CD14-positive monocyte (primary cell): Measurements from ENCODE around the gene TBX2. TPM values are rescaled to one million over a fixed set of nuclear protein-coding genes. Genes with fewer than 3 reads are reported as not detected.
A peak's percentile ranks its signal among the peaks of the same experiment; 100 is the strongest.

Source experiments
- DNase-seq, 3 donors: peaks; one replicate each; pipeline ENCODE4 v3.0.0-alpha.2; 2011 to 2022
- H2AFZ ChIP-seq: 2 replicates; pipeline ENCODE4 v1.6.0; 2012; ENCODE audit warnings: mild to moderate bottlenecking, low read depth, low read length, inconsistent platforms; ENCODE audit not compliant: insufficient read depth, poor library complexity, severe bottlenecking
- H3K27ac ChIP-seq, 2 donors: 1 replicate in 1 of 2; 2 replicates in 1 of 2; pipeline ENCODE4 v1.5.1; 2012 to 2013; ENCODE audit warnings: low read length in 2 of 2, control low read depth in 1 of 2, inconsistent platforms in 1 of 2, low read depth in 1 of 2, mild to moderate bottlenecking in 1 of 2
- H3K27me3 ChIP-seq, 2 donors: one replicate each; pipeline versions ENCODE4 v1.6.0 to v1.6.1; 2011 to 2013; ENCODE audit warnings: low read length in 2 of 2; ENCODE audit not compliant: control insufficient read depth in 2 of 2, insufficient read depth in 2 of 2
- H3K36me3 ChIP-seq, 2 donors: replicated peaks in 1 of 2; 1 replicate in 1 of 2; 2 replicates in 1 of 2; pipeline versions ENCODE4 v1.5.1 to v1.6.1; 2012 to 2013; ENCODE audit warnings: low read length in 2 of 2, control low read depth in 1 of 2, inconsistent platforms in 1 of 2, mild to moderate bottlenecking in 1 of 2; ENCODE audit not compliant: insufficient read depth in 2 of 2, control insufficient read depth in 1 of 2
- H3K4me1 ChIP-seq, 2 donors: 1 replicate in 1 of 2; 2 replicates in 1 of 2; pipeline versions ENCODE4 v1.5.1 to v1.6.1; 2012 to 2013; ENCODE audit warnings: low read length in 2 of 2, control low read depth in 1 of 2, inconsistent platforms in 1 of 2, mild to moderate bottlenecking in 1 of 2, moderate library complexity in 1 of 2; ENCODE audit not compliant: insufficient read depth in 2 of 2, control insufficient read depth in 1 of 2
- H3K4me2 ChIP-seq: replicated peaks from 2 replicates; pipeline ENCODE3; 2012; ENCODE audit warnings: low read length, moderate library complexity, mild to moderate bottlenecking; ENCODE audit not compliant: poor library complexity, severe bottlenecking; ENCODE audit errors: extremely low read depth
- H3K4me3 ChIP-seq, 3 experiments: fragments of 200-600 bp in 1 of 3; sonication (generic) in 1 of 3; replicated peaks in 1 of 3; 1 replicate in 2 of 3; 2 replicates in 1 of 3; pipeline ENCODE4 v1.5.1; 2011 to 2013; ENCODE audit warnings: low read length in 3 of 3, mild to moderate bottlenecking in 3 of 3, control low read depth in 2 of 3, low read depth in 2 of 3, inconsistent platforms in 1 of 3, moderate library complexity in 1 of 3
- H3K79me2 ChIP-seq: 2 replicates; pipeline ENCODE4 v1.6.0; 2012; ENCODE audit warnings: mild to moderate bottlenecking, control low read depth, inconsistent platforms, low read length, moderate library complexity; ENCODE audit not compliant: insufficient read depth
- H3K9ac ChIP-seq: 2 replicates; pipeline ENCODE4 v1.6.0; 2017; ENCODE audit warnings: low read length, mild to moderate bottlenecking; ENCODE audit not compliant: insufficient read depth, poor library complexity, severe bottlenecking
- H3K9me3 ChIP-seq, 2 donors: replicated peaks in 1 of 2; 1 replicate in 1 of 2; 2 replicates in 1 of 2; pipeline versions ENCODE4 v1.5.1 to v1.6.1; 2012 to 2013; ENCODE audit warnings: low read length in 2 of 2, control low read depth in 1 of 2; ENCODE audit not compliant: control insufficient read depth in 1 of 2, insufficient read depth in 1 of 2
- H4K20me1 ChIP-seq: 2 replicates; pipeline ENCODE4 v1.6.0; 2012; ENCODE audit warnings: mild to moderate bottlenecking, low read length, control low read depth, moderate library complexity; ENCODE audit not compliant: insufficient read depth
- H3K27ac Mint-ChIP-seq, 7 donors: one replicate each; pipeline ENCODE4 v1.8.0; 2020; ENCODE audit warnings: mild to moderate bottlenecking in 7 of 7, mixed read lengths in 7 of 7, moderate library complexity in 6 of 7, inconsistent platforms in 2 of 7
- H3K27me3 Mint-ChIP-seq, 3 donors: one replicate each; pipeline ENCODE4 v1.8.0; 2021 to 2022; ENCODE audit warnings: low read depth in 3 of 3, mild to moderate bottlenecking in 3 of 3, mixed read lengths in 3 of 3, moderate library complexity in 3 of 3, inconsistent platforms in 1 of 3
- H3K36me3 Mint-ChIP-seq, 2 donors: one replicate each; pipeline ENCODE4 v1.8.0; 2020; ENCODE audit warnings: mixed read lengths in 2 of 2, inconsistent platforms in 1 of 2, mild to moderate bottlenecking in 1 of 2
- H3K4me1 Mint-ChIP-seq: one replicate; pipeline ENCODE4 v1.8.0; 2020; ENCODE audit warnings: mild to moderate bottlenecking, mixed read lengths
- H3K4me3 Mint-ChIP-seq, 2 donors: one replicate each; pipeline ENCODE4 v1.8.0; 2020; ENCODE audit warnings: mild to moderate bottlenecking in 2 of 2, mixed read lengths in 2 of 2, moderate library complexity in 1 of 2
- H3K9me3 Mint-ChIP-seq, 7 donors: one replicate each; pipeline ENCODE4 v1.8.0; 2020 to 2022; ENCODE audit warnings: mixed read lengths in 7 of 7, mild to moderate bottlenecking in 6 of 7, moderate library complexity in 6 of 7, inconsistent platforms in 2 of 7
- CTCF ChIP-seq: fragments of 200-600 bp; IDR thresholded peaks from one replicate; pipeline ENCODE4 v1.8.0; 2022; ENCODE audit warnings: antibody characterized with exemption, mild to moderate bottlenecking
- WGBS: methylation state at CpG from one replicate; pipeline ENCODE4 v1.1.5; 2013; ENCODE audit warnings: missing lambda C conversion rate; ENCODE audit not compliant: insufficient coverage; 5-methylcytosine and 5-hydroxymethylcytosine counted together
- intact Hi-C, 2 donors: fragments of 100-400 bp; cut with micrococcal nuclease; formaldehyde crosslinking; loops; one replicate each; pipeline versions ENCODE4 v1.15.0 to v1.15.1; 2023
- polyA plus RNA-seq, 3 donors: library from polyadenylated mRNA; depleted of rRNA in 1 of 3; unstranded in 2 of 3; stranded (reverse) in 1 of 3; fragments of 300-500 nt in 2 of 3; fragments of >200 nt in 1 of 3; fragmentation: Illumina TruSeq in 2 of 3; gene quantifications; 1 replicate in 2 of 3; 2 replicates in 1 of 3; pipeline ENCODE4 v1.2.3, GENCODE V29; 2012 to 2021

The TBX2 gene
- polyA plus RNA-seq, 3 donors = 0.03 TPM; not detected in 2

- Histone ChIP-seq H3K27ac (no peak overlapping the region), H3K4me2 (no peak overlapping the region), H3K79me2 (no peaks in the 10 kb centered on the region), H3K9me3 (no peaks in the 10 kb centered on the region), H4K20me1 (no peaks in the 10 kb centered on the region), H3K9ac (no peak overlapping the region), H3K36me3 (no peaks in the 10 kb centered on the region), H3K4me1 (no peaks in the 10 kb centered on the region), H2AFZ (no peak overlapping the region), H3K27me3 (no peaks in the 10 kb centered on the region), H3K4me3 (no peak overlapping the region)
- DNase-seq = no peak
- H3K36me3 Mint-ChIP-seq = peaks cover 0 to 5% of the 10 kb centered on the region in 2 donors
- TF ChIP-seq CTCF = no peak
- intact Hi-C loops = no loop called here
- H3K4me1 Mint-ChIP-seq = peaks cover 3% of the 10 kb centered on the region
- peaks cover 0 to 3% (median 0%) of the 10 kb centered on the region in 7 donors for H3K9me3 Mint-ChIP-seq
- H3K27me3 Mint-ChIP-seq = peaks cover 7 to 26% (median 8%) of the 10 kb centered on the region in 3 donors
- H3K4me3 Mint-ChIP-seq = no peak overlapping the region
- WGBS = 93% methylated on average over 3 of the region's 11 CpGs
- no peak overlapping the region for H3K27ac Mint-ChIP-seq
These were observed 11.9 kb upstream of the TBX2 start for GRCh38 chr17:61387511-61388305.

DNA sequence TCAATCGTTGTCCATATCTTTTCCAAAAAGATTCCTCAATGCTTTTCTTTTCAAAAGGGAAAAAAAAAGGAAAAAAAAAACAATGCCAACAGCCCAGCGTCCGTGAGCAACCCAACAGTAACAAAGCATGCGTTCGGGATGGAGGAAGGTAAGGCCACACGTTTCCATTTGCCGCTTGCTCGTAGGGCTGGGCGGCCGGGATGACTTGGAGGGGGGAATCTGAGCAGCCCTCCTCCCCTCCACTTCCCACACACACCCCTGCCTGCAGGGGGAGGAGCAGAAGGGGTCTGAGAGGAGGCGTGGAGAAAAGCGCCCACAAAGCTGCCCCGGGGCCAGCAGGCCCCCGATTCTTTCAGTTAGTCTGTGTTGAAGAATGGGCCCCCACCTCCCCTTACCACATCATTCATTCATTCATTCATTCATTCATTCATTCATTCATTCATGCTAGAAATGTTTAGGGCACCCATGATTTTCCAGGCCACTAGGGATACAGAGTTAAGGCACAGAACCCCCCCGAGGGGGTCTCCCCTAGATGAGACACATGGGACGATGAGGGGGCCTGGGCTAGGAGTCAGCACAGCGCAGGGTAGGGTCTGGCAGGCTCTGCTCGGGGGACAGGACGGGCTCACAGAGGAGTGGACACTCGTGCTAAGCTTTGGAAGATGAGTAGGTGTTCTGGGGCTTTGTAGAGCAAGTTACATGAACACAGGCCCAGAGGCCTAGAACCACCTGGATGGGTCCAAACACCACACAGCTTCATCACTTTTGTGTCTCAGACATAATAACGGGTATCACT, 10.9 kb upstream of the TBX2 start:
- 100% methylated on average over 3 of the region's 21 CpGs for WGBS
- no peaks in the 10 kb centered on the region for H4K20me1 ChIP-seq
- H3K27ac Mint-ChIP-seq = peak overlapping the region in 1 of 7 donors; percentile 20
- H3K27ac ChIP-seq = no peak overlapping the region
- H3K4me2 ChIP-seq = no peak overlapping the region
- H3K4me1 Mint-ChIP-seq = peaks cover 3% of the 10 kb centered on the region
- peaks cover 0 to under 1% of the 10 kb centered on the region in 2 donors for H3K27me3 ChIP-seq
- no peak overlapping the region for H3K4me3 Mint-ChIP-seq
- intact Hi-C loops = no loop called here
- peaks cover 0 to 3% (median 0%) of the 10 kb centered on the region in 7 donors for H3K9me3 Mint-ChIP-seq
- no peak overlapping the region for H3K9ac ChIP-seq
- no peak for TF ChIP-seq CTCF
- H3K27me3 Mint-ChIP-seq = peaks cover 15 to 34% (median 16%) of the 10 kb centered on the region in 3 donors
- H3K36me3 ChIP-seq = no peaks in the 10 kb centered on the region
- H3K79me2 ChIP-seq = no peaks in the 10 kb centered on the region
- no peaks in the 10 kb centered on the region for H3K9me3 ChIP-seq
- peaks cover 0 to 8% of the 10 kb centered on the region in 2 donors for H3K36me3 Mint-ChIP-seq
- DNase-seq = no peak
- no peak overlapping the region for H3K4me3 ChIP-seq
- H2AFZ ChIP-seq = no peak overlapping the region
- no peaks in the 10 kb centered on the region for H3K4me1 ChIP-seq
